Activated naive CD8-positive, alpha-beta T cell (primary cell): Measurements from ENCODE around the gene KPNA1.
"Not testable (repeated sequence)": the region's sequence is repeated elsewhere in the genome, so short reads cannot be mapped to it uniquely, and the experiment has no call there.

ENCODE experiments used
- H3K27ac Mint-ChIP-seq: one replicate; pipeline ENCODE4 v1.8.0; 2021; ENCODE audit warnings: mixed read lengths
- H3K27me3 Mint-ChIP-seq: one replicate; pipeline ENCODE4 v1.8.0; 2021; ENCODE audit warnings: mixed read lengths
- H3K36me3 Mint-ChIP-seq: one replicate; pipeline ENCODE4 v1.8.0; 2021; ENCODE audit warnings: mixed read lengths
- H3K4me1 Mint-ChIP-seq: one replicate; pipeline ENCODE4 v1.8.0; 2021; ENCODE audit warnings: low read depth, mixed read lengths
- H3K4me3 Mint-ChIP-seq: one replicate; pipeline ENCODE4 v1.8.0; 2021; ENCODE audit warnings: mild to moderate bottlenecking, mixed read lengths
- H3K9me3 Mint-ChIP-seq: one replicate; pipeline ENCODE4 v1.8.0; 2021; ENCODE audit warnings: low read depth, mixed read lengths

The KPNA1 gene

GRCh38 chr3:122536632-122537001 lies 21.9 kb upstream of the KPNA1 start:
- Mint-ChIP-seq H3K9me3 (no peaks in the 10 kb centered on the region), H3K4me1 (peaks cover 47% of the 10 kb centered on the region), H3K27me3 (no peaks in the 10 kb centered on the region), H3K36me3 (peaks cover 31% of the 10 kb centered on the region), H3K27ac (peak overlapping the region; percentile 61), H3K4me3 (no peak overlapping the region)

- peaks cover 30% of the 10 kb centered on the region for H3K36me3 Mint-ChIP-seq
- no peak overlapping the region for H3K4me3 Mint-ChIP-seq
- peaks cover 47% of the 10 kb centered on the region for H3K4me1 Mint-ChIP-seq
- H3K27me3 Mint-ChIP-seq: no peaks in the 10 kb centered on the region
- peak overlapping the region; percentile 61 for H3K27ac Mint-ChIP-seq
- no peaks in the 10 kb centered on the region for H3K9me3 Mint-ChIP-seq
Observed at GRCh38 chr3:122535964-122536631, 21.4 kb upstream of the KPNA1 start.

GRCh38 chr3:122533931-122534334 lies 19.2 kb upstream of the KPNA1 start:
- Mint-ChIP-seq H3K4me3 (no peak overlapping the region), H3K36me3 (peaks cover 25% of the 10 kb centered on the region), H3K4me1 (peaks cover 38% of the 10 kb centered on the region), H3K27me3 (no peaks in the 10 kb centered on the region), H3K27ac (peak overlapping the region; percentile 88), H3K9me3 (no peaks in the 10 kb centered on the region)

GRCh38 chr3:122533480-122533879 lies 18.7 kb upstream of the KPNA1 start:
- Mint-ChIP-seq H3K4me3 (no peak overlapping the region), H3K9me3 (no peaks in the 10 kb centered on the region), H3K27me3 (no peaks in the 10 kb centered on the region), H3K4me1 (peaks cover 33% of the 10 kb centered on the region), H3K36me3 (peaks cover 25% of the 10 kb centered on the region), H3K27ac (peak overlapping the region; percentile 88)

GRCh38 chr3:122530164-122530563 lies 15.4 kb upstream of the KPNA1 start:
- H3K36me3 Mint-ChIP-seq: peaks cover 18% of the 10 kb centered on the region
- no peaks in the 10 kb centered on the region for H3K9me3 Mint-ChIP-seq
- H3K27ac Mint-ChIP-seq: peak overlapping the region; percentile 62

GRCh38 chr3:122523317-122523716 lies 8.6 kb upstream of the KPNA1 start:
- Mint-ChIP-seq H3K27me3 (no peaks in the 10 kb centered on the region), H3K9me3 (no peaks in the 10 kb centered on the region), H3K4me1 (no peaks in the 10 kb centered on the region), H3K36me3 (no peaks in the 10 kb centered on the region), H3K27ac (no peak overlapping the region), H3K4me3 (no peak overlapping the region)

More at GRCh38 chr3:122530164-122530563, 15.4 kb upstream of the KPNA1 start:
- Mint-ChIP-seq H3K4me1 (peaks cover 29% of the 10 kb centered on the region), H3K27me3 (no peaks in the 10 kb centered on the region), H3K4me3 (no peak overlapping the region)

GRCh38 chr3:122520861-122521260 lies 6.1 kb upstream of the KPNA1 start:
- H3K4me3 Mint-ChIP-seq: no peak overlapping the region
- no peaks in the 10 kb centered on the region for H3K36me3 Mint-ChIP-seq
- H3K27ac Mint-ChIP-seq: no peak overlapping the region
- no peaks in the 10 kb centered on the region for H3K27me3 Mint-ChIP-seq
- no peaks in the 10 kb centered on the region for H3K9me3 Mint-ChIP-seq
- no peaks in the 10 kb centered on the region for H3K4me1 Mint-ChIP-seq

GRCh38 chr3:122519693-122520092 lies 5.0 kb upstream of the KPNA1 start:
- H3K4me1 Mint-ChIP-seq: peaks cover 3% of the 10 kb centered on the region
- no peak overlapping the region for H3K4me3 Mint-ChIP-seq
- H3K36me3 Mint-ChIP-seq: no peaks in the 10 kb centered on the region
- no peak overlapping the region for H3K27ac Mint-ChIP-seq
- H3K27me3 Mint-ChIP-seq: no peaks in the 10 kb centered on the region
- no peaks in the 10 kb centered on the region for H3K9me3 Mint-ChIP-seq

GRCh38 chr3:122516846-122517360 lies 2.2 kb upstream of the KPNA1 start:
- H3K27me3 Mint-ChIP-seq: no peaks in the 10 kb centered on the region
- H3K27ac Mint-ChIP-seq: no peak overlapping the region
- peaks cover 19% of the 10 kb centered on the region for H3K4me1 Mint-ChIP-seq
- H3K4me3 Mint-ChIP-seq: no peak overlapping the region
- H3K9me3 Mint-ChIP-seq: no peaks in the 10 kb centered on the region
- no peaks in the 10 kb centered on the region for H3K36me3 Mint-ChIP-seq

GRCh38 chr3:122515870-122516269 lies 1.1 kb upstream of the KPNA1 start:
- H3K36me3 Mint-ChIP-seq: peaks cover 2% of the 10 kb centered on the region
- H3K4me1 Mint-ChIP-seq: peaks cover 29% of the 10 kb centered on the region
- no peak overlapping the region for H3K4me3 Mint-ChIP-seq
- no peak overlapping the region for H3K27ac Mint-ChIP-seq
- no peaks in the 10 kb centered on the region for H3K9me3 Mint-ChIP-seq
- H3K27me3 Mint-ChIP-seq: no peaks in the 10 kb centered on the region

- H3K4me1 Mint-ChIP-seq: peaks cover 37% of the 10 kb centered on the region
- peaks cover 3% of the 10 kb centered on the region for H3K36me3 Mint-ChIP-seq
- peak overlapping the region; percentile 82 for H3K27ac Mint-ChIP-seq
- H3K9me3 Mint-ChIP-seq: peaks cover 2% of the 10 kb centered on the region
- H3K27me3 Mint-ChIP-seq: no peaks in the 10 kb centered on the region
- peak overlapping the region; percentile 90 for H3K4me3 Mint-ChIP-seq
Observed at GRCh38 chr3:122515020-122515468, 305 bp upstream of the KPNA1 start.

- H3K36me3 Mint-ChIP-seq: peaks cover 11% of the 10 kb centered on the region
- peaks cover 7% of the 10 kb centered on the region for H3K9me3 Mint-ChIP-seq
- H3K4me1 Mint-ChIP-seq: peaks cover 50% of the 10 kb centered on the region
- no peaks in the 10 kb centered on the region for H3K27me3 Mint-ChIP-seq
- H3K4me3 Mint-ChIP-seq: peak overlapping the region; percentile 97
- H3K27ac Mint-ChIP-seq: peak overlapping the region; percentile 98
Observed at GRCh38 chr3:122513386-122514122, 1.2 kb downstream of the KPNA1 start.

GRCh38 chr3:122512284-122512683 lies 2.5 kb downstream of the KPNA1 start:
- no peak overlapping the region for H3K27ac Mint-ChIP-seq
- H3K9me3 Mint-ChIP-seq: peaks cover 7% of the 10 kb centered on the region
- peak overlapping the region; percentile 15 for H3K4me3 Mint-ChIP-seq
- H3K36me3 Mint-ChIP-seq: peaks cover 11% of the 10 kb centered on the region
- H3K4me1 Mint-ChIP-seq: peaks cover 62% of the 10 kb centered on the region
- H3K27me3 Mint-ChIP-seq: no peaks in the 10 kb centered on the region

- H3K4me1 Mint-ChIP-seq: peaks cover 71% of the 10 kb centered on the region
- no peaks in the 10 kb centered on the region for H3K27me3 Mint-ChIP-seq
- peaks cover 7% of the 10 kb centered on the region for H3K9me3 Mint-ChIP-seq
- H3K4me3 Mint-ChIP-seq: no peak overlapping the region
- H3K27ac Mint-ChIP-seq: peak overlapping the region; percentile 50
- H3K36me3 Mint-ChIP-seq: peaks cover 14% of the 10 kb centered on the region
Observed at GRCh38 chr3:122510878-122511535, 3.7 kb downstream of the KPNA1 start.

- H3K27me3 Mint-ChIP-seq, H3K9me3 Mint-ChIP-seq, H3K27ac Mint-ChIP-seq, H3K4me3 Mint-ChIP-seq: not testable (repeated sequence)
- Mint-ChIP-seq H3K4me1 (peaks cover 81% of the 10 kb centered on the region), H3K36me3 (peaks cover 18% of the 10 kb centered on the region)
Observed at GRCh38 chr3:122508944-122509343, 5.8 kb downstream of the KPNA1 start.
